Epithelial cell of proximal tubule (primary cell): ENCODE measurements around the gene VARS1. TPM values are rescaled to one million over a fixed set of nuclear protein-coding genes. Genes with fewer than 3 reads are reported as not detected.

Source experiments
- DNase-seq: peaks from one replicate; pipeline ENCODE4 v3.0.0-alpha.2; 2011; ENCODE audit warnings: low read depth
- H3K4me3 ChIP-seq: 2 replicates; pipeline ENCODE4 v1.5.1; 2011; ENCODE audit warnings: low read depth, mild to moderate bottlenecking, low read length
- CTCF ChIP-seq: conservative IDR thresholded peaks from 2 replicates; pipeline ENCODE4 v1.5.1; 2012; ENCODE audit warnings: low read depth, mild to moderate bottlenecking, low read length
- total RNA-seq: library from RNA; depleted of rRNA; stranded (reverse); fragments of >200 nt; gene quantifications from 2 replicates; pipeline ENCODE4 v1.2.3, GENCODE V29; 2015

Gene VARS1
- total RNA-seq, 1 donor from 2014 or later: 113 TPM

GRCh38 chr6:31765910-31766794, 29.4 kb downstream of the VARS1 start:
- H3K4me3 ChIP-seq: peak overlapping the region; percentile 27
- no peak for TF ChIP-seq CTCF
- DNase-seq: no peak

- no peak overlapping the region for H3K4me3 ChIP-seq
- no peak for DNase-seq
- TF ChIP-seq CTCF: no peak
These were observed 30.0 kb downstream of the VARS1 start for GRCh38 chr6:31765559-31765909.

GRCh38 chr6:31764198-31764597, 31.4 kb downstream of the VARS1 start:
- H3K4me3 ChIP-seq: no peak overlapping the region
- no peak for TF ChIP-seq CTCF
- DNase-seq: no peak

- DNase-seq: no peak
These were observed 32.0 kb downstream of the VARS1 start for GRCh38 chr6:31763619-31763940.

GRCh38 chr6:31762878-31763618, 32.5 kb downstream of the VARS1 start:
- no peak for TF ChIP-seq CTCF
- no peak overlapping the region for H3K4me3 ChIP-seq
- no peak for DNase-seq

More at GRCh38 chr6:31763619-31763940, 32.0 kb downstream of the VARS1 start:
- no peak overlapping the region for H3K4me3 ChIP-seq
- no peak for TF ChIP-seq CTCF

GRCh38 chr6:31762356-31762755, 33.2 kb downstream of the VARS1 start, which contains the start of gene SAPCD1:
TSS of gene SAPCD1 (plus strand) at chr6:31762656. CDS start at chr6:31763055, 399 bp downstream.
- no peak within 1 kb of the TSS for H3K4me3 ChIP-seq
- DNase-seq: no peak
- TF ChIP-seq CTCF: no peak
